HL-60 (cell line): ENCODE results near the gene SCARB2.

Source experiments
- DNase-seq, 2 experiments: peaks; one replicate each; pipeline ENCODE4 v3.0.0-alpha.2; 2010 to 2020; ENCODE audit warnings: low read depth in 1 of 2, low spot score in 1 of 2
- H3K27ac ChIP-seq: fragments of 250-450 bp; sonication (Bioruptor Pico); replicated peaks from 2 replicates; pipeline ENCODE4 v1.5.1; 2020; ENCODE audit warnings: mild to moderate bottlenecking, moderate library complexity
- H3K27me3 ChIP-seq: fragments of 250-450 bp; sonication (Bioruptor Pico); 2 replicates; pipeline ENCODE4 v1.5.1; 2021; ENCODE audit warnings: mild to moderate bottlenecking, moderate library complexity; ENCODE audit not compliant: insufficient read depth, poor library complexity, severe bottlenecking
- H3K4me3 ChIP-seq: replicated peaks from 2 replicates; pipeline ENCODE4 v1.5.1; 2011; ENCODE audit warnings: mild to moderate bottlenecking, control low read depth, low read length; ENCODE audit not compliant: insufficient read depth
- CTCF ChIP-seq: IDR thresholded peaks from one replicate; pipeline ENCODE4 v1.5.1; 2011; ENCODE audit warnings: low read length, control low read depth, inconsistent platforms; ENCODE audit not compliant: insufficient read depth
- GABPA ChIP-seq: IDR thresholded peaks from 2 replicates; pipeline ENCODE4 v1.6.1; 2012; ENCODE audit warnings: low read depth
- POLR2AphosphoS5 ChIP-seq: IDR thresholded peaks from 2 replicates; pipeline ENCODE4 v1.6.1; 2012; ENCODE audit warnings: low read depth
- REST ChIP-seq: IDR thresholded peaks from 2 replicates; pipeline ENCODE4 v1.6.1; 2012; ENCODE audit warnings: low read depth; ENCODE audit not compliant: insufficient replicate concordance
- SPI1 ChIP-seq: IDR thresholded peaks from 2 replicates; pipeline ENCODE4 v1.6.1; 2012; ENCODE audit warnings: low read depth, mild to moderate bottlenecking, borderline replicate concordance

SCARB2 gene

DNA sequence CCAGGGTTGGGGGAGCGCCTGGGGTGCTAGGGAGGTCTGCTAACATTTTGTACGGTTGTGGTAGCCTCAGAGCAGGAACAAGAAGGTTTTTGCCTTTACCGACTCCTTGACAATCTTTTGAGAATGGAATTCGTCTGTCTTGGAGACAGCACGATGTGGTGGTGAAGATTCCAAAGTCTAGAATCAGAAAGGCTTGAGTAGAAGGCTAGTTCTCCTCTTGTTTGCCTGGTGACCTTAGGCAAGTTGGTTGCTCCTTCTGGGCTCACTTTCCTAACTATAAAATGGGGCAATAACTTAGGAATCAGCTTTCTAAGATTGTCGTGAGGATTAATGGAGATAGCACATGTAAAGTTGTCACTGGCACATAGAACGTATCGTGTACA is 38.6 kb upstream of the SCARB2 start:
- H3K4me3 ChIP-seq = no peak overlapping the region
- no peak for TF ChIP-seq GABPA
- no peak for TF ChIP-seq REST
- TF ChIP-seq CTCF = no peak
- TF ChIP-seq SPI1 = no peak
- TF ChIP-seq POLR2AphosphoS5 = no peak
- no peak overlapping the region for H3K27ac ChIP-seq
- H3K27me3 ChIP-seq = peaks cover 18% of the 10 kb centered on the region
- DNase-seq = no peak

DNA sequence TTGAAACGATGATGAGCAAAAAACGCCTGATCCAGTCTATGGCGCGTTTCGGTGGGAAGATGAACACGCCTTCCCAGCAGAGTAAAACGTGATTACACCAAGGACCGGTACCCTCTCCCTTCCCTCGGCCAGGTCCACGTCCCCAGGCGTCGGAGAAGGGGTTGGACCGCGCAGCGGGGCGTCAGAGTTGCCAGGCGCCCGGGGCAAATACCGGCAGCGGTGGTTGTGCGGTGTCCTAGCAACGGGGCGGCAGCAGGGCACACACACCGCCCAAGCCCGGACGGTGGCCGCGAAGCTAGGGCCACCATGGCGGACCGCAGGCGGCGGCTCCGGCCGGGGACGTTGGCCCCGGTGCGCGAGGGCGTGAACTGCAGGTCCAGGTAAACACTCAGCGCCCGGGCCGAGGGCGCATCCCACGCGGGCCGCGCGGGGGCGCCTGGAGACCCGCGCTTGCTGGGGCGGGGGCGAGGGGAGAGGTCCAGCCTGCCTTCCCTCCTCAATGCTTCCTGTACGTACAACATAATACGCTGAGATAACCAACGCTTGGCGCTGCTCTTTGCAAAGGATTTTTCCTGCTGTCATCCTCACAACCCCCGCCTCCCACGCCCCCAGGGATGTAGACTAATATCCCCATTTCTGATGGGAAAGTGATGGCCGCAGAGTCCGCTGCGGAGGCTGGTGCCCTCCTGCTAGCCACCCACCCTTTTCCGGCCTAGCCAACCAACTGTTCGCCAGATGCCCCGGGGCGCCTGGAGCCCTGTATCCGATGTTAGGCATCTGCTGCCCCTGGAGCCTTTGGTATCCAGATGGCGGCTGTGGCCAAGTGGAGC is 38.0 kb upstream of the SCARB2 start, which contains the start of gene FAM47E:
FAM47E (plus strand) TSS at position 281 of the 830 bp plus-strand sequence; CDS start at position 307, 26 bp downstream.
- Histone ChIP-seq H3K27me3 (peaks cover 18% of the 10 kb centered on the region), H3K27ac (no peak within 1 kb of the TSS), H3K4me3 (peak within 1 kb of the TSS; percentile 55)
- TF ChIP-seq SPI1 (no peak), CTCF (peak; percentile 2)
- DNase-seq = peak; percentile 36 to 41

GRCh38 chr4:76250962-76251361 is 37.3 kb upstream of the SCARB2 start:
- no peak for TF ChIP-seq CTCF
- TF ChIP-seq GABPA = no peak
- no peak for TF ChIP-seq SPI1
- TF ChIP-seq REST = no peak
- TF ChIP-seq POLR2AphosphoS5 = no peak
- Histone ChIP-seq H3K4me3 (peak overlapping the region; percentile 55), H3K27me3 (peaks cover 18% of the 10 kb centered on the region), H3K27ac (no peak overlapping the region)
- no peak for DNase-seq
